ENCODE measurements around the gene NLGN2.
A peak's percentile ranks its signal among the peaks of the same experiment; 100 is the strongest.

Gene NLGN2

DNA sequence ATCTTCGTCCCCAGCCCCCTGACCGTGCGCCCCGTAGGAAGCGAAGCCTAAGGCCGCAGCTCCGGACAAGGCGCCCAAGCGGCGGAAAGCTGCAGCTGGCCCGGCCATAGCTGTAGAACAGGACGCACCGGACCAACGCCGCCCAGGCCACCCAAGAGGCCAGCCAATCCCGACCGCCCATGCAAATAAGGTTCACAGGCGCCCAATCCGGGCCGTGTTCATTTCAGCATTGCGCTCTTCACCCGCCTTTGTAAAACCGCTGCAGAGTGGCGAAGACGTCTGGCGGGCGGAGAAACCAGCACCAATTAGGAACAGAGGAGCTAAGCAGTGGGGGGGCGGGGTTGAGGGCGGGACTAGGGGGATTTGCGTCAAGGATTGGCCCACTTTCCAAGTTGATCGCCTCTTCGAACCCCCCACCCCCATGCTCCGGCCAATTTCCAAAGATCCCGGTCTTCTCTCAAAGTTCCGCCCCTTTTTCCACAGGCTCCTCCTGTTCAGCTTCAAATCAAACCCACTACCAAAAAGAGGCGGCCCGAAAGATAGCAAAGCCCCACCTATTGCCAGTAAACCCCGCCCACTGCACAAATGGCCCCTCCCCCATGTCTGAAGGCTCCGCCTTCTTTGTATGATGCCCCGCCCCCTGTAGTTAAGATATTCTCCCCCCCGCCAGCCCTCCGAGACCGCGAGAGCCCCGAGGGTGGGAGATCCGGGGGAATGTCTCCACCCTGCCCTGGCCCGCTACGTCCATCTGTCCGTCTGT is 3.5 kb upstream of the NLGN2 start, which contains the start of gene TMEM256:
TMEM256 (minus strand) TSS at position 121 of the 760 bp plus-strand sequence; CDS start at position 108, 13 bp downstream.
- H3K36me3 Mint-ChIP-seq = peaks cover 2% of the 10 kb centered on the region
- peak within 1 kb of the TSS; percentile 89 for H3K27ac Mint-ChIP-seq
- H3K27me3 Mint-ChIP-seq = no peaks in the 10 kb centered on the region
- no peaks in the 10 kb centered on the region for H3K9me3 Mint-ChIP-seq (ENCODE audit: low read depth)
- H3K4me3 Mint-ChIP-seq = peak within 1 kb of the TSS; percentile 95
- peaks cover 20% of the 10 kb centered on the region for H3K4me1 Mint-ChIP-seq (ENCODE audit: low read depth)

DNA sequence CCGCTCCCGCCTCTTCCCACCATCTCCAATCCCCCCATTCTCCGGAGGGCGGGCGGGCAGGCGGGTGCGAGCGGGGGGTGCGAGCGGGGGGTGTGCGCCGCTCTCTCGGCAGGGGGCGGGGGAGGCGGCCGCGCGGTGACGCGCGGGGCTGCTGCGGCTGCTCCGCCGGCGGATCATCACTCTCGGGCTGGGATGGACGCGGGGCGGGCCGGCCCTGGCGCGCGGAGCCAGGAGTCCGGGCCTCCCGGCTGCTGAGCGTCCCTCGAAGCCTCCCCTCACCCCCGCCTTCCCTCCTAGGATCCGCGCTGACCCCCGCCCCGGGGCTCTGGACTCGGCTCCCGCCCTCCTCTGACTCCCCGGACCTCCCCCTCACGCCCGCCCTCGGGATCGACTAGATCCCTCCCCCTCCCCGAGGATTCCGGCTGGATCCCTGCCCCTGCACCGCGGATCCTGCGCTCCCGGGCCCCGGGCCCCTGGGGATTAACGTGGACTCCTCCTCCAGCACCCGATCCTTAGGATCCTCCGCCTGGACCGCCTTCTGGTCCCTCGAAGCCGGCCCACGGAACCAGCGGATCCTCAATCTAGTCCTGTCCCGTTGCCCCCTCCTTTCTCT is 2.8 kb upstream of the NLGN2 start:
- H3K4me1 Mint-ChIP-seq (ENCODE audit: low read depth) = peaks cover 20% of the 10 kb centered on the region
- H3K36me3 Mint-ChIP-seq = peaks cover 2% of the 10 kb centered on the region
- no peaks in the 10 kb centered on the region for H3K9me3 Mint-ChIP-seq (ENCODE audit: low read depth)
- H3K27ac Mint-ChIP-seq = no peak overlapping the region
- no peaks in the 10 kb centered on the region for H3K27me3 Mint-ChIP-seq
- peak overlapping the region; percentile 95 for H3K4me3 Mint-ChIP-seq

- Mint-ChIP-seq H3K4me1 (ENCODE audit: low read depth) (peaks cover 20% of the 10 kb centered on the region), H3K9me3 (ENCODE audit: low read depth) (no peaks in the 10 kb centered on the region), H3K27me3 (no peaks in the 10 kb centered on the region), H3K27ac (peak overlapping the region; percentile 47), H3K4me3 (peak overlapping the region; percentile 84), H3K36me3 (peaks cover 2% of the 10 kb centered on the region)
Observed at GRCh38 chr17:7405350-7406234, 2.1 kb upstream of the NLGN2 start.

DNA sequence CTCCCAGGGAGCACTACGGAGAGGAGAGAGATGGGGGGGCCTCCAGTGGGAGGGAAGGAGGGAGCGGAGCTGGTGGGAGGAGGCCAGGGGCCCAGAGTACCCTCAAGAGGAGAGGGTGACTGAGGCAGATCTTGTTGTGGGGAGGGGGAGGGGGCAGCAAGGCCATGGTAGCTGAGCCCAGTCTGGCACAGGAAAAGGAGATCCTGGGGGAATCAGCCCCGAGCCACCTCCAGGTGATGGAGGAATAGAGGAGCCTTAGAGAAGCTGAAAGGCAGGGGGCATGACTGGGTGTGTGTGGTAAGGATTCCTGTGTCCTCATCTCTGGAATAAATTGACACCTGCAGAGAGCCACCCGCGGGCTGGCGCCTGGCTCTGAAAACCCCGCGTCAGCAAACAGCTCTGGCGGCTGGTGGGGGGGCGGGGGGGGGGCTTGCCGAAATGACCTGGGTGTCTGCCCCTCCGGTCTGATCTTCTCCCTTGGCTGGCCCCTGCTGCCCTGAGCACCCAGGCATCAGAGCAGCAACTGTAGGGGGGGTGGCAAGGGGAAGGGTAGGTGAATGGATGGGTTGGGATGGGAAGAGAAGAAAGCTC is 1.3 kb upstream of the NLGN2 start:
- H3K27me3 Mint-ChIP-seq = no peaks in the 10 kb centered on the region
- H3K4me1 Mint-ChIP-seq (ENCODE audit: low read depth) = peaks cover 20% of the 10 kb centered on the region
- H3K27ac Mint-ChIP-seq = no peak overlapping the region
- peak overlapping the region; percentile 84 for H3K4me3 Mint-ChIP-seq
- H3K9me3 Mint-ChIP-seq (ENCODE audit: low read depth) = no peaks in the 10 kb centered on the region
- H3K36me3 Mint-ChIP-seq = peaks cover 2% of the 10 kb centered on the region

DNA sequence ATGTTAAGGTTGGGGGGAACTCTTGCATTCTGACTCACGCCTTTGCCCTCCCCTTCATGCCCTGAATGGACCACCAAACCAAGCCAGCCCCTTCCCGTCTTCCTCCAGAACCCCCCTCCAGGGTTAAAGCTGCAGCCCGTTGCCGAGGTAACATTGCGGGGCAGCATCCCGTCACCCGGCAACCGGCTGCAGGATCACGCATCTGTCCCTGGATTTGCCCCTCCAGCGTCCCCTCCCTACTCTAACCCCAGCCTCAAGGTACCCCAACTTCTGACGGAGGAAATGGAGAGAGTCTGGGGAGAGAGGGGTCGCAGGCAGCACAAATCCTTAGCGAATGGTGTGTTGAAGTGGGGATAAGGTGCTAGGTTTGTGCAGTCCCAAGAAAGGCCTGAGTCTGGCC is 563 bp upstream of the NLGN2 start:
- H3K27ac Mint-ChIP-seq = no peak overlapping the region
- H3K4me1 Mint-ChIP-seq (ENCODE audit: low read depth) = peaks cover 18% of the 10 kb centered on the region
- H3K36me3 Mint-ChIP-seq = no peaks in the 10 kb centered on the region
- no peak overlapping the region for H3K4me3 Mint-ChIP-seq
- H3K9me3 Mint-ChIP-seq (ENCODE audit: low read depth) = no peaks in the 10 kb centered on the region
- no peaks in the 10 kb centered on the region for H3K27me3 Mint-ChIP-seq

GRCh38 chr17:7408252-7408727 is 645 bp downstream of the NLGN2 start:
- H3K9me3 Mint-ChIP-seq (ENCODE audit: low read depth) = no peaks in the 10 kb centered on the region
- H3K27me3 Mint-ChIP-seq = no peaks in the 10 kb centered on the region
- H3K4me1 Mint-ChIP-seq (ENCODE audit: low read depth) = peaks cover 11% of the 10 kb centered on the region
- H3K27ac Mint-ChIP-seq = no peak overlapping the region
- no peaks in the 10 kb centered on the region for H3K36me3 Mint-ChIP-seq
- no peak overlapping the region for H3K4me3 Mint-ChIP-seq

- Mint-ChIP-seq H3K27ac (no peak overlapping the region), H3K27me3 (no peaks in the 10 kb centered on the region), H3K4me1 (ENCODE audit: low read depth) (peaks cover 10% of the 10 kb centered on the region), H3K9me3 (ENCODE audit: low read depth) (no peaks in the 10 kb centered on the region), H3K4me3 (peak overlapping the region; percentile 44), H3K36me3 (no peaks in the 10 kb centered on the region)
Observed at GRCh38 chr17:7408863-7409262, 1.2 kb downstream of the NLGN2 start.

DNA sequence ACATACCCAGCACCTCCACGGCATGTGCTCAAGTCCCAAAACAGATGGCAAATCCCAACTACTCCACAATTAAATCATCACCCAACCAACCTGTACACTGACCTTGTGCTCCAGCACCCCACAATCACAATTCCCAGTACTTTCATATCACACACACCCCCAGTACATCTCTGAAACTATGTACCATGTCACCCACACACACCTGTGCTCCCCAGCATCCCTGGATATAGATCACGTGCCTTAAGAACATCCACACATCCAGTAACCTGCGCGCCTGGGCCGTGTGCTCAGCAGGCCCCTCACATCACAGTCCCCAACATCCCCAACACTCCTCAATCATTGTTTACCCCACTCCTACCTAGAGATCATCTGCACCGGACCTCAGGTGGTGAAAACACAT is 2.1 kb downstream of the NLGN2 start:
- Mint-ChIP-seq H3K27me3 (no peaks in the 10 kb centered on the region), H3K9me3 (ENCODE audit: low read depth) (no peaks in the 10 kb centered on the region), H3K4me1 (ENCODE audit: low read depth) (peaks cover 8% of the 10 kb centered on the region), H3K36me3 (no peaks in the 10 kb centered on the region), H3K27ac (no peak overlapping the region), H3K4me3 (no peak overlapping the region)

DNA sequence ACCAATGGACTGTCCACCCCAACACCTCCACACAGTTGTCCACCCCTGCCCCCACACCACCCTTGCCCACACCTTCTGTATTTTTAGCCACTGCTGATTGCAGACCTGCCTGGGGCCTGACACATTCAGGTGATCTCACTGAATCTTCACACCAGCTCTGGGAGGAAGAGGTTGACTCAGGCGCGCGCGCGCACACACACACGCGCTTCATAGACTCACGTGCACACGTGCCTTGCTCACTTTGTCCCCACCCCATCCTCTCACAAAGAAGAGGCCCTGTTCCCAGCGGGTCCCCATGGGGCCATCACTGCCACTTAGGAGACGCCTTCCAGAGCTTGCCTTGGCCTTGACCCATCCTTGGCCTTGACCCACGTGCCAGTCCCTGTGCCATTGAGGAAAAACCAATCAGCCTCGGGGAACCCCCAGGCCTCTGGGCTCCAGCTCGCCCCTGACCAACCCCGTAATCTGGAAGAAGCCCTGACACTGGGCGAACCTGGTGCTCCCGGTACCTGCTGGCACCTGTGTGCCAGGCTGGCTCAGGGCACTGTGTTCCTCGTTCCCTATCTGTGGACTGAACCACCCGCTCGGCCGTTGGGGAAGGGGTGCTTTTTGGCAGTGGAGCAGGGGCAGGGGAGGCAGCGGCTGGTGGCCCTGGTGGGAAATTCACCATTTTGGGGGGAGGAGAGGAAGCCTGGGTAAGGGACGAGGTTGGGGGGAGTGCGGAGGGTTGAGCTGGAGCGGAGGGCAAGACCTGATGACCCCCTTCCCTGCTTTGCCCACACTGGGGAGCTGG is 3.2 kb downstream of the NLGN2 start:
- H3K27ac Mint-ChIP-seq = no peak overlapping the region
- H3K9me3 Mint-ChIP-seq (ENCODE audit: low read depth) = no peaks in the 10 kb centered on the region
- no peaks in the 10 kb centered on the region for H3K36me3 Mint-ChIP-seq
- H3K4me3 Mint-ChIP-seq = no peak overlapping the region
- H3K27me3 Mint-ChIP-seq = no peaks in the 10 kb centered on the region
- peaks cover 6% of the 10 kb centered on the region for H3K4me1 Mint-ChIP-seq (ENCODE audit: low read depth)

- H3K9me3 Mint-ChIP-seq (ENCODE audit: low read depth) = no peaks in the 10 kb centered on the region
- peaks cover 4% of the 10 kb centered on the region for H3K4me1 Mint-ChIP-seq (ENCODE audit: low read depth)
- H3K36me3 Mint-ChIP-seq = no peaks in the 10 kb centered on the region
- H3K4me3 Mint-ChIP-seq = no peak overlapping the region
- no peaks in the 10 kb centered on the region for H3K27me3 Mint-ChIP-seq
- H3K27ac Mint-ChIP-seq = no peak overlapping the region
Observed at GRCh38 chr17:7411427-7411750, 3.7 kb downstream of the NLGN2 start.

DNA sequence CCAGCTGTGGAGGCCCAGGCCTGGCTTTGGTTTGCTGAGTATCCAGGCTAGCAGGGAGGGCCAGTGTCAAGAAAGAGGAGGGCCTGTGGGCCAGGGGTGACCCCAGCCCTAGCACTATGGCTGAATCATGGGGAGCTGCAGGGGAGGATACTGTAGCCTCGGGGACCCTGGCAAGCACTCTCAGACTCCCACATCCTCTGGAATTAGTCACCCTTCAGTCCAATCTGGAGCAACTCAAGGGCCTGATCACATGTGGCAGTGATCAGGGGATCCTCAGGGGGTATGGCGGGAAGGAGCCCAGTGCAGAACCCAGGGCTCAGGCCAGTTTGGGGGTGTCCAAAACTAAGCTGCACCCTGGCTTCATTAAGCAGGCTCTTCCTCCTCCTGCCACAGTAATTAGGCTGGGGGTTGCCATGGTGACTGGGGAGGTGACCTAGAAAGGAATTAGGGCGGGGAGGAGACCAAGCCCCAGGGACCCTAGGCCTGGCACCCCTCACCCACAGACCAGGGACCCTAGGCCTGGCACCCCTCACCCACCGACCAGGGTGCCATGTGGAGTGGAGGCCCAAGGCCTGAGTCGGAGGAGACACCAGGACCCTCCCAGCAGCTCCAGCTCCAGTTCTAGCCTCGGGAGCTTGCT is 5.8 kb downstream of the NLGN2 start:
- Mint-ChIP-seq H3K36me3 (peaks cover 2% of the 10 kb centered on the region), H3K27me3 (no peaks in the 10 kb centered on the region), H3K27ac (no peak overlapping the region), H3K4me3 (no peak overlapping the region), H3K9me3 (ENCODE audit: low read depth) (no peaks in the 10 kb centered on the region), H3K4me1 (ENCODE audit: low read depth) (peaks cover 4% of the 10 kb centered on the region)

GRCh38 chr17:7414837-7415236 is 7.2 kb downstream of the NLGN2 start:
- Mint-ChIP-seq H3K36me3 (peaks cover 2% of the 10 kb centered on the region), H3K27me3 (no peaks in the 10 kb centered on the region), H3K9me3 (ENCODE audit: low read depth) (no peaks in the 10 kb centered on the region), H3K4me1 (ENCODE audit: low read depth) (peaks cover 2% of the 10 kb centered on the region), H3K4me3 (no peak overlapping the region), H3K27ac (no peak overlapping the region)

- Mint-ChIP-seq H3K36me3 (peaks cover 2% of the 10 kb centered on the region), H3K9me3 (ENCODE audit: low read depth) (no peaks in the 10 kb centered on the region), H3K27ac (no peak overlapping the region), H3K27me3 (no peaks in the 10 kb centered on the region), H3K4me3 (no peak overlapping the region), H3K4me1 (ENCODE audit: low read depth) (peaks cover 2% of the 10 kb centered on the region)
Observed at GRCh38 chr17:7415784-7416183, 8.1 kb downstream of the NLGN2 start.

GRCh38 chr17:7416323-7416722 is 8.7 kb downstream of the NLGN2 start:
- H3K27me3 Mint-ChIP-seq = no peaks in the 10 kb centered on the region

More at GRCh38 chr17:7416323-7416722, 8.7 kb downstream of the NLGN2 start:
- Mint-ChIP-seq H3K4me3 (no peak overlapping the region), H3K36me3 (peaks cover 2% of the 10 kb centered on the region), H3K4me1 (ENCODE audit: low read depth) (peaks cover 2% of the 10 kb centered on the region), H3K27ac (no peak overlapping the region), H3K9me3 (ENCODE audit: low read depth) (no peaks in the 10 kb centered on the region)
